HG03097 (cell line): ENCODE results near the gene GBA2.

Source experiments
- ATAC-seq: cut with Tn5 transposase; IDR thresholded peaks from one replicate; pipeline ENCODE4 v1.9.1; 2021; ENCODE audit not compliant: unreplicated experiment, low FRiP score

The GBA2 gene

DNA sequence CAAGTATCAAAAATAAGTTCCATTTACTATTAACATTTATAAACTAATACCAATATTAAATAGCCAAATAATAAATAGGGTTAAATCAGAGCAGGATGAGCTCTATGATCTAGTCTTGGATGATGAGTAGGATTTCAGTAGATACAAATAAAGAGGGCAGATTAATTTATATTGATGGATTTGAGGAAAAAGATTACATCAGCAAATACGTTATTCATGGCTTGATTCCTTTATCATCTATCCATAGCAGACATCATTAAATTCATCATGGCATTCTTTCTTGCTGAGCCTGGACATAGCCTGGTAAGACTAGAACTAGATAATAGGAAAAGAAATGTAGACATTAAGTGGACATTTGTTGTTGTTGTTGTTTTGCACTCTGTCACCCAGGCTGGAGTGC lies 18.4 kb upstream of the GBA2 start:
- ATAC-seq = no peak

DNA sequence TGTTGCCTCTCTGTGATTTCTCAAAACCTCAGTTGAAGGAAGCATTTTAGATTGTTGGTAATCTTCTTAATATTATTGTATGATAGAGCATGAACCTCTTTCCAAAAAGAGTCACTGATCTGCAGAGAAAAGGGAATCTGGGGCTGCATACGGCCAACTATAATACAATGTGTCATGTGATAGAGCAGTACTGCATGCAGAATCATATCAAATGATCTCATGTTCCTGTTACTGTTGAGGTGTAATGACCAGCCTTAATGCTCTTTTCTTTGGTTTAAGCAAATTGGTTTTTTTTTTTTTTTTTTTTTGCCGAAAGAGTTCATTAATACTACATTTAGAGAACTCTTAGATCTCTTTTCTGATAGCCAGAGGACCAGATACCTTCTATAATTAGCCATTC lies 18.0 kb upstream of the GBA2 start:
- ATAC-seq = no peak

DNA sequence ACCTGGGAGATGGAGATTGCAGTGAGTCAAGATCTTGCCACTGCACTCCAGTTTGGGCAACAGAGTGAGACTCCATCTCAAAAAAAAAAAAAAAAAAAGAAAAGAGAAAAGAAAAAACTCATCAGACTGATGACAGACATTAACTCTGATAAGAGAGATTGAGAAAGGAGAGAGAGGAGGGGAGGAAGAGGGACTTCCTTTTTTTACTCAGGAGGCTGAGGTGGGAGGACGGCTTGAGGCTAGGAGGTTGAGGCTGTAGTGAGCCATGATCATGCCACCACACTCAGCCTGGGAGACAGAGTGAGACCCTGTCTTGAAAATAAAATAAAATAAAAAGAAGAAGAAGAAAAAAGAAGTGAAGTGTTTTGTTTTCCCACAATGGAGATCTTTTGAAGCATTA lies 14.8 kb upstream of the GBA2 start:
- no peak for ATAC-seq

DNA sequence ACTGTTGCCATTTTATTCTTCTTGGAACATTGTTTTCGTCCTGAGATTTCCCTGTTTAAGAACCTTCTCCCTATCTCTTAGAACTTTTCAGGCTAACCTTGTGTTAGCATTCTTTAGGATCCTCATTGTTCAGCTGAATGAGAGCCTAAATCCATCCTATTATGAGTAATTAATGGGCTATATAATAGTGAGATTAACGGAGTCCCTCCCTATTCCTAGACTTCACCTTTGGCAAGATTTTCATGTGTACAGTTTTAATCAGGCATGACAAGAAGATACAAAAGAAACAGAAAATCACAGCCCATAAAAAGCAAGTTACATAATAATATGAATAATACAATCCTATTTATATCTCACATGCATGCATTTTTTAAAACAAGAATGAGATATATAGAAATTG lies 14.2 kb upstream of the GBA2 start:
- ATAC-seq = no peak

DNA sequence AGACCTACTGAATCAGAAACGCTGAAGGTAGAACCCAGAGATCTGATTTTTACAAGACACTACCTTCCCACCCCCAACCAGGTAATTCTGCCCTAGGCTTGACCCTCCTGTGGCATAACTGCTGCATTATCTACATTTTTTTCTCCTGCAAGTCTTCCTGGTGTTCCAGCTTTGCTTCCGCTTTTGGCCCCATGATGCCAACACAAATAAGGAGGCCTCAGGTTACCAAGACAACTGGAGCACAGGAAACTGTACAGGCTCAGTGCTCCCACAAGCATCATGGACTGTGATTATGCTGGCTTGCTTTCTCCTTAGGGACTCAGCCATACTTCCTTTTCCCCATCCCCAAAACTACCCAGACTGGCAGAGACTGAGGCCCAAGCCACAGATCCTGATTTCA lies 11.6 kb upstream of the GBA2 start:
- no peak for ATAC-seq

DNA sequence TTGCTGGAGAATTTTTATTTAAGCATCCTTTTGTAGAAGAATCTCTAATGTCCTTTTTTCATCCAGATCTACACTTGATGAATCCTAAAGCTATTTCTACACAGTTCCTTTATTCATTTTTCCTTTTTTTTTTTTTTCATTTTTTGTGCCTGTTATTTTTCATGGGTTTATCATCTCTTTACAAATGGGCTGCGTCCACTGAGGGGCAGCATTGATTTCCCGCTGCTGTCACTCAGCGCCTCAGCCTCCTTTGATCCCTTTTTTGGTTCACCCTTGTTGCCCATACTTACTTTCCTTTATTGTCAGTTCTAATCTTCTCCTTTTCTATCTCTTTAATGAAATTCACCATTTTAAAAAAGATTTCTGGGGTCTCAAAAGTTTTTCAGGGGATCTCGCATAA lies 10.8 kb upstream of the GBA2 start:
- ATAC-seq = no peak

DNA sequence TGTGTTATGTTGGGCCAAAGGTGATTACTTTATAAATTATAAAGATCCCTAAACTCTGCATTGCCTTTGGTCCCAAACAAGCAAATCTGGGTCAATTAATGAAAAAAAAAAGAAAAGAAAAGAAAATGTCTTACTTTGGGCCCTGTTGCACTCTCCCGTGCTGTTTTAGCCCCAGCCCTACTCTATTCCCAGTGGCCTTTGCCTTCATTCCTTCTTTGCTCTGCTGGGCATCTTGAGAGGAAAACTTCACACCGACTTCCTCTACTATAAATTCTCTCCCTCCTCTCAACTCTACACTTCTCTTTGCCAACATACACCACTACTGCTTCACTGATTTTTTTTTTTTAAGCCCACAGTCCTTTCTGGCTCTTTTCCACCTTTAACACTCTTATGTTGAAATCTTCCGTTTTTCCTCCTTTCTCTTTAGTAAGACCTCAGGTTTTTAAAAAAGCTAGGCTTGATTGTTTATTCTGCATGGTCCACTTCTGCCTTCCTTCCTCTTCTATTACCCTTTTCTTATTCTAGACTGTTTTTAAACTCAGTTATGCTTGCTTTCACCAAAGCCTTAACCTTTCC lies 9.5 kb upstream of the GBA2 start:
- ATAC-seq = no peak

DNA sequence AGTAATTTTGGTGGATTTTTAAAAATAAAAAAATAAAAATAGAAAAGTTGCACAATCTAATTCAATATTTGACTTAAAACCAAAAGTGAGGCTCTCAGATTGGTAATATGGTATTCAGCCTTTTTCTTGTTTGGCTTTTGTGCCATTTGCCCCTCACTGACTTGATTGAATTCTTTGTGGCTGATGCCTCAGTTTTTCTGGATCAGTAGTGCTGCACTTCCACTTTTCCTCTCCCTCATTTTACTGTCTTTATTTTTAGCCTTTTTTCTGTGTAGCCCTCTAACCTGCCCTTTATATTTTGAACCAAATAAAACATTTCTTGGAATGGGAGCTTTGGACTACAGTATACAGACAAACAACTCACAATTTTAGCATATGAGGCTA lies 8.9 kb upstream of the GBA2 start:
- ATAC-seq = no peak

DNA sequence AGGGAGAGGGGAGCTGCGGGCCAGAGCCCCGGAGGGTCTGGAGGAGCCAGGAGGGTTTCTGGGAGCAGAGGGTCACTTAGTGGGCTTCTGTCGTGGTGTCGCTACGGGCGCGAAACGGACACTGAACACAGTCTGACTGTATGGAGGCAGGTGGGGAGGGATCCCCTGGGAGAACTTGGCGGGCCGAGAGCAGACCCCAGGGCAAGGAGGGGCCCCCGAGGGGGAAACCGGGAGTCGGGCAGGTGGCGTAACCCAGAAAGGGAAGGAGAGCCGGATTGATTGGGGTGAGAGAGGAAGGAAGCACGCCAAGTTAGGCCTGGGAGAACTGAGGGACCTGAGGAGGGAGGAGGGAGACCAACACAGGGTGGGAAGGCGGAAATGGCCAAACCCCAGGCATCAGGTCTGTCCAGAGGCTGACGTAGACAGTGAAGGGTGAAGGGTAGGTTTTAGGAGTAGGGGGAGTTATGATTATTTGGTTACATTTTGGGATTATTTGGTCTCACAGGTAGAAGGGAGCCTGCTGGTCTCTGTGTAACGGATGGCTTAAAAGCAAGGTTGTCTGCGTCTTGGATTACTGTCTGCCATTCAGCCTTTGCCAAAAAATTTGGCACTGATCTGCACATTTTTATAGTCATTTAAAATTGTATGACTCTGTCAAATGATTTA lies 8.3 kb upstream of the GBA2 start:
- ATAC-seq = peak; percentile 39

DNA sequence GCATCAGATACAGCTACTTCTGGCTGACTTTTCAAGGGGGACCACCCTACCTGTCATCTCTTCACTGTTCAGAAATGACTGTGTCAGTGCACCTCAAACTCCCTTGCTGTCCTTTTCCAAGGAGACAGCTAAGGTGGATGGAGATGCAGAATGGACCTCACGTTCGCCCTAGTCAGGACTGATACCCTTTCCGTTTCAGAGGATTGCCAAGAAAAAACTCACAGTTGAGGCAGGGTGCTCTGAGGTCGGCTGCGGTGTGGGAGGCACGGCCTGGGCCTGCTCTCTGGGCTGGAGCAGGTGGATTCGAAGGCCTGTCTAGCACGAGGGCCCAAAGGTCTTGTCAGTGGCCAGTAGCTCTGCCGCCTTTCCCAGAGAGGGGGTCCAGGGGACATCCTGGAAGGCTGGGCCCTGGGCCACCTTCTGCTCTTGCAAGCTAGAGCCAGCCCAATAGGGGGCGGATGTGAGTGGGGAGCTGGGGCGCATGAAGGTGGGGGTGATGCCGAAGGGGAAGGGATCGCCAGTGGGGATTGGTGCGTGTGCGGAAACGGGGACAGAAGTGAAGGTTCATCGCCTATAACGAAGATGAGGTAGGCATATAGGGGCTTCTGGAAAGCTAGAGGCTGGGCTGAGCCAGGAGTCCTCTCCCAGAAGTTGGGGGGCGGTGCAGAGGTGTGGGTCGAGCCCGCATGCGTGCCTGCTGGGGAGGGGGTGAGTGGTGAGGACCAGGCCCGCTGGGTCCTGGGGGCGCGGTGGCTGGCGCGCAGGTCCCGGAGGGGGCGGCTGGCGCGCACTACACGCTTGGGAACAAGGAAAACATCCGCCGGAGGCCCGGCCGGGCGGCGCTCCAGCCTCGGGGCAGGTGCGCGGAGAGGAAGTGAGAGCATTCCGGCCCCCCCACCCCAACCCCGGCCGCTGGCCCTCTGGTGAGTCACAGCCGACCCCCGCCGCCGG lies 7.5 kb upstream of the GBA2 start:
- peak; percentile 55 for ATAC-seq

DNA sequence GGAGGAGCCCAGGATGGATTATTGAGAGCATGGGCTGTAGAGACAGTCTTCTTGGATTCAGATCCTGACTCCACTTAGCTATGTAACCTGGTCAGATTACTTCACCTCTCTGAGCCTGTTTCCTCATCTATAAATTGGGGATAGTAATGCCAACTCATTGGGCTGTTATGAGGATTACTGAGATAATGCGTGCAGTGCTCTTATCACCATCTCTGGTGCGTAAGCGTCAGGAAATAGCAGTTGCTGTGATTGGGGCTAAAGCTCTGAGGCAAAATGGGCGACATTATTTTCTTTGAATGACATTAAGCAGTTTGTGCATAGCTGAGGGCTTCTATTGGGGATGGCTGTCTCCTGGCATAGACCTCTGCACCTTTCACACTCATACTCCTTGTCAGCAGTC lies 6.0 kb upstream of the GBA2 start:
- ATAC-seq = no peak

DNA sequence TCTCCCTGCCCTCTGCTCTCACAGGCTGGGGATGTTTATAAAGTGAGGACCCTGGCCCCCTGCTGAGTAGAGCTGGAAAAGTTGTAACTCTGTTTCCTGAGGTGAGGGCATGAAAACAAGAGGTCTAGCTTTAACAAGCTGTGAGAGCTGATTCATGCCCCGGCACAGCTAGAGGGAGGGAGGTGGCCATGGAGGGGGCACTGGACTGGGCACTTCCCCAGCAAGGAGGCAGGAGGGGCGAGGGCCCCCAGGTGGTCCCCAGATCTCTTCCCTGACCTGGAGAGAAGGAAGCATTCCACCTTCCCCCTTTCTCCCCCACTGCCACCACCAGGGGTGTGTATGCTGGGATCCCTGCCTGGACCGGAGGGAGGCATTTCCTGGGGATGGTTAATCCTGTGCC lies 5.2 kb upstream of the GBA2 start, which contains the start of gene MSMP:
Gene MSMP (minus strand): TSS at position 13 of the 400 bp plus-strand sequence. CDS start 147 bp downstream, outside the sequence.
- ATAC-seq = no peak

DNA sequence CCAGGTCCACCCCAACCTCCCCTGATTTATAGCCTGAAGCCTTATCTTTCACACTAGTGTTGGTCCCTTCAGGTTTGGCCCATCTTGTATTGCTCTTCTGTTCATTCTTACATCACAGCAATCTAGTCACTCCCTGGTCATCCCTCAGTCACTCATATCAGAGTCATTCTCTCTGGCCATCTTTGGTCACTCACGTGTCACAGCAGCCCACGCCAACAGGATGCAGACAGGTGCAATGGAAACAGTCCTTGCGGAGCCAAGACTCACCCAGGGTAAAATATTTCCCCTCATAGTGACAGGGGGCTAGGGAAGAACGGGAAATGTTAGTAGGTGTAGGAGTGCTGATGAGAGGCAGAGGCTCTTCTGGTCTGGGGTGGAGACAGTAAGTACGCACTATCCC lies 4.4 kb upstream of the GBA2 start:
- no peak for ATAC-seq

DNA sequence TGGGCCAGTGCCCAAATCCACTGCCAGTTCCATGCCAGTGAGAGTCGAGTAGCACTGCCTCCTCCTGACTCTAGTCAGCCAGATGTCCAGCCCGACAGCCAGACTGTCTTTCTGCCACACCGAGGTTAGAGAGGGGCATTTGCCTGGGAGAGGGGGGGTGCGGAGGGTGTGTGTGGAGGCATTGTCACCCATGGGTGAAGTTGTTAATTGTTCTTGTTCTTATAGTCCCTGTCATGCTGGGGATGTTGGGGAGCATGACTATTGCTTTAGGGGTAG lies 1.2 kb upstream of the GBA2 start:
- ATAC-seq = no peak

DNA sequence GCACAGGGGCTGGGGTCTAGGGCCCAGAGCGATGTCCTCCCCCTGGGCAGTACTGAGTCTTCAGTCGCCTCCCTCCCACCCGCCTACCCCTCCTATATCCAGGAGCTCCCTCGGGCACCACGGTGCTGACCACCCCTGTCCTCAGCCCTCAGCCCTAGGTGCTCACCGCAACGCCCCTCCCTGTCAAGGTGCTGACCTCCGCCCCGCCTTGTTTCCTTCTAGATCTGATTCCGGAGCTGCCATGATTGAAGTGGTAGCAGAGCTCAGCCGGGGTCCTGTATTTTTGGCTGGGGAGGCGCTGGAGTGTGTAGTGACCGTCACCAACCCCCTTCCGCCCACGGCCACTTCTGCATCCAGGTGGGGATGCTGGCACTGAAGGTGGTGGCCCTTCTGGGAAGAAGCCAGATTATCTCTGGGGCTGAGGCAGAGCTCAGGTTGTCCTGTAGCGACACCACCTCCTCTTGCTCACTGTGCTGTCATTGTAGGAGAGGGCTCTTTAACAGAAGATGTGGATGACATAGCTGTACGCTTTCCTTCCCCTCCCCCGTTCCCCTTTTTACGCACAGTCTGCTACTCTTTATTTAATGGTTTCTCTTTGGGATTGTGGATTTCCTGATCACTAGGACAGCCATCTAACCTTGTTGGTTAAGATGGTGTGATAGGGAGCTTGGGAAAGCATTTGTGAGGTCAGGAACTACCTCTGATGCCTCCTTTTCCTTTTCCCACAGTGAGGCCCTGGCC lies 657 bp upstream of the GBA2 start:
- peak; percentile 18 for ATAC-seq

DNA sequence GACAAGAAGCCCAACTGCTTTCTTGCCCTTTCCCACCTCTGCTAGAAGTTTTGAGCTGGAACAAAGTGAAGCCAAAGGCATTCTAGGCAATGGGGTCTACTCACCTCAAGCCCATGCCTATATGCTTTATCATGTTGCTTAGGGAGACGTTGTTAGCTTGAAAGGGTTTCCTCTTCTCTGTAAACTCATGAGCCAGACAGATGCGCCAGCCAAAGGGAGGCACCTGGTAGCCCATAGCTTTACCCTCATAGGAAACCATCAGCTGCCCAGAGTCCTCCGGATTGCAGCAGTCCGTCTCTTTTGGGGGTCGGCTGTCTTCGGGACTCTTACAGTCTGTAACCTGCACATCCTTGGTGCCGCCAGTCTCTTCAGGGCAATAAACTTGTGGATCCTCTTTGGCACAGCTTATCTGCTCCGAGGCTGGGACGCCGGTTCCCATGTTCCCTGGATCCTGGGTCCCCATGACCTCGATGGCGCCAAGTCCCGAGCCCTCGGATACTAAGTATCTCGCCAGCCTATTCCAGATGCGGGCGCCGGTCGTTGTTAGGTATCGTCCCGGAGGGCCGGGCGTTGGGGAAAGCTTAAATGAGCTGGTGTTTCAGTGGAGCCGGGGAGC lies 678 bp downstream of the GBA2 start:
- ATAC-seq = peak; percentile 2

DNA sequence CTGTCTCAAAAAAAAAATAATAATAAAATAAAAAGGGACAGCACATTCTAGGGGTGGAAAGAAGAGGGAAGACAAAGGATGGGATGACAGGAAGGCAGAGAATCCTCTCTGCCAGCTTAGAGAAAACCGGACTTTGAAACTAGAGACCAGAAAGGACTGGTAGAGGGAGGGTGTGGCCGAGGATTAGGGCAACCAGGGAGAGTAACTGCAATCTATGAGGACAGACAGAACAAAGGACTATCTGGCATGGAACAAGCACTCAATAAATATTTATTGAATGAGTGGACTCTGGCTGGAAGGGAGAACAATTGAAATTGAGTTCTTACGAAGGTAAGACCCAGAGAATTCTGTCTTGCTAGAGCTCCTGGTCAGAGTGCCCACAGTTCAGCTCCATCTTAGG lies 2.4 kb downstream of the GBA2 start:
- no peak for ATAC-seq

DNA sequence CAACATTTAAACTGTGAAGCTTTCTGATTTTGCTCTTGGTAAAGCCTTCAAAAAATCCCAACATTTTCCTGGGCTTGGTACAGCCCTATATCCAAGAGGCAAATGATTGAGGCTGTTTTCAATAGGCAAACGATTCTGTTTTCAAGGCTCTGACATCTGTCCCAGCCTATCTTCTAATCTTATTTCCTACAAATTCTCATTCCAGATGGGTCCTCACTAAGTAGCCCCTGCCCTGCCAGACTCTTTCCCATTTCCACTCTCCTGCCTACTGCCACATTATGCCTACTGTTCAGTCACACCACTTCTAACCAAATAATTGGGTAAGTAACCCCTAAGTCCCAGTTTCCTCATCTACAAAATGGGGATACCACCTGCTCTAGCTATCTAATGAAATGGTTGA lies 3.5 kb downstream of the GBA2 start:
- no peak for ATAC-seq

DNA sequence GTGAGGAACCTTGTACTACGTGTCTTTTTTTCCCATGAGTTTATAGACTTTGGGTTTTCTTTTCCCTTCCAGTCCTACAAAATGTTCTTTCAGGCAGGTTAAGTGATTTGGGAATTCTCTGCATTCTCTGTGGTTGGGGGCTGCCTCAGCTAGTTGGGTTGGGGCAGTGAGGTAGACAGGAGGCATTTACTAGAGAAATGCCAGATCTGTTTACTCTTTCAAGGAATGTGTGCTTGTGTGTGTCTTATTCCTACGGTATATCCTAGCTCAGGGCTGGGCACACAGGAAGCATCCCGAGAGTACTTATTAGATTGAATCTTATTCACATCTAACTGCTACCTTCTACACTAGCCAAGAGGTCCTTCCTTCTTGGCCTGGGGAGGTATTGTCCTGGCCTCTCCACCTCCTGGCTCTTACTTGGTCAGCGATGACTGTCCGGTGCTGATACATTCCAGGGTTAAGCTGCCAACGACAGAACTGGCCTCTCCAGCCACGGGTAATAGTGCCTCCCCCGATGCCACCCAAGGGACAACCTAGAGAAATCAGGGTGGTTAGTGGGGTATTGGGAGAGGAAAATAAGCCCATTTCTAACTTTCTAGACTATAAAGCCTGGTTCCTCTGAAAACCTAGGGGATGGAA lies 5.0 kb downstream of the GBA2 start:
- ATAC-seq = no peak

DNA sequence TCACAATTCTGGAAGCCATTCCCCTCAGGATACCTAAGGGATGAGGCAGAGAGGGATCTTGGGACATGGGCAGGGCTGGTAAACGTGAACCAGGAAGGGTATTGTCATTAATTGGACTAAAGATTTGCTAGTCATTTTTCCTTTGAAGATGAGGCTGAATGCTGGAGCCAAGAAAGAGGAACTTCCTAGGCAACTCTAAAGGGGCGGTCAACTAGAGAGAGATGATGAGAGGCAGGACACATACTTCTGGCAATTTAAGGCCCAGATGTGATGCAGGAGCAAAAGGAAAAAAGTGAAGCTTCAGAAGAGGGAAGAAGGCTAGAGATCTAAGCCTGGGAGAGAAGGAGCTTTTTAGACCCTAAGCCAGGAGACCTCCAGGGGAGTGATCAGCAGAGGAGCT lies 5.6 kb downstream of the GBA2 start:
- ATAC-seq = no peak
